ENCODE data around the gene OLFM2. TPM values are rescaled to one million over a fixed set of nuclear protein-coding genes. Genes with fewer than 3 reads are reported as not detected.

OLFM2 gene
- total RNA-seq (2014; rRNA removed; shearing (Covaris generic)) = 0.50 and 0.53 TPM in 2 replicates

GRCh38 chr19:9936326-9937000, at the start of gene OLFM2:
Gene OLFM2, minus strand, starts transcription at chr19:9936515. Its CDS starts 149 bp downstream, at chr19:9936366.

GRCh38 chr19:9834726-9835506, 101.4 kb downstream of the OLFM2 start, which contains the start of gene PIN1:
Gene PIN1, plus strand, starts transcription at chr19:9835318. Its CDS starts 27 bp downstream, at chr19:9835345.

GRCh38 chr19:9827289-9828238, 108.8 kb downstream of the OLFM2 start, which contains the start of gene UBL5:
Gene UBL5, plus strand, starts transcription at chr19:9827918. Its CDS starts 420 bp downstream, at chr19:9828338.

DNA sequence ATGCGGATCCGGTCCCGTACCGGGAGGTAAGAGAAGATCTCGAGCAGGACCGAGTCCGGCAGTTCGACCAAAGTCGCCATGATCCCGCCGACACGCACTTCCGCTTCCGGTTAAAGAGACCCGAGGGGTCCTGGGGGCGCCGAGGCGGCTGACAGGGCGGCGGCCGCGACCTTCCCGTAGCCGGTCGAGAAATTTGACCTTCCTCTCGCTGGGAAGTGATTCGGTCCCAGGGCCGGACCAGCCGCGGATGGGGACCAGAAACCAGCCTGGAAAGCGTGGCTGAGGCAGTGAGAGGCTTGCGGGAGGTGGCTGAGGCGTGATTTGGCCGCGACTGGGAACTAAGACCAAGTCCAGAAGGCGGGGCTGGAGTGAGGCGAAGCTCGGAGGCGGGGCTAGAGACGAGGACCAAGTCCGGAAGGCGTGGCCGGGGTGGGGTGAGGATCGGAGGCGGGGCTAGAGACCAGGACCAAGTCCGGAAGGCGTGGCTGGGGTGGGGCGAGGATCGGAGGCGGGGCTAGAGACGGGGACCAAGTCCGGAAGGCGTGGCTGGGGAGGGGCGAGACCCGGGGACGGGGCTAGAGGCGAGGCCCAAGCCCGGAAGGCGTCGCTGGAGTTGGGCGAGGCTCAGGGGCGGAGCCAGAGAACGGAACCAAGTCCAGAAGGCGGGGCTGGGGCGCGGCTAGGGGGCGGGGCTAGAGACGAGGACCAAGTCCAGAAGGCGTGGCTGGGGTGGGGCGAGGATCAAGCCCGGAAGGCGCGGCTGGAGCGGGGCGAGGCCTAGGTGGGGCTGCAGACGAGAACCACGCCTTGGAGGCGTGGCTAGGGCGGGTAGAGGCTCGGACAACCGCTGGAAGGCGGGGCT, 117.3 kb downstream of the OLFM2 start, which contains the start of gene FBXL12:
FBXL12 (minus strand) TSS at position 346 of the 862 bp plus-strand sequence; CDS start at position 80, 266 bp downstream.

Small RNA genes within 50 kb of the gene (small RNA-seq; reads per million reads assigned to genes)
- gene RF00156 = 0.17 reads per million

Other genes starting within 250 kb of the OLFM2 start
- gene ZNF846, start 167.8 kb downstream of the OLFM2 start, total RNA-seq (2014; rRNA removed; shearing (Covaris generic)) = 1.9 and 7.7 TPM in 2 replicates
- 27.1 and 35.0 TPM in 2 replicates for gene FBXL12, start 117.4 kb downstream of the OLFM2 start, total RNA-seq (2014; rRNA removed; shearing (Covaris generic))
- 429 and 509 TPM in 2 replicates for gene UBL5, start 108.6 kb downstream of the OLFM2 start, total RNA-seq (2014; rRNA removed; shearing (Covaris generic))
- gene PIN1, start 101.2 kb downstream of the OLFM2 start, total RNA-seq (2014; rRNA removed; shearing (Covaris generic)) = 189 and 204 TPM in 2 replicates
- 2.6 and 4.6 TPM in 2 replicates for gene COL5A3, start 74.0 kb upstream of the OLFM2 start, total RNA-seq (2014; rRNA removed; shearing (Covaris generic))
- not detected in 2 replicates for gene RDH8, start 77.0 kb upstream of the OLFM2 start, total RNA-seq (2014; rRNA removed; shearing (Covaris generic))
- gene SHFL, start 149.8 kb upstream of the OLFM2 start, total RNA-seq (2014; rRNA removed; shearing (Covaris generic)) = 25.4 and 28.4 TPM in 2 replicates
- gene ANGPTL6, start 166.2 kb upstream of the OLFM2 start, total RNA-seq (2014; rRNA removed; shearing (Covaris generic)) = 0.34 and 0.94 TPM in 2 replicates
- 119 and 135 TPM in 2 replicates for gene PPAN, start 169.8 kb upstream of the OLFM2 start, total RNA-seq (2014; rRNA removed; shearing (Covaris generic))
- 20.8 and 21.1 TPM in 2 replicates for gene P2RY11, start 175.2 kb upstream of the OLFM2 start, total RNA-seq (2014; rRNA removed; shearing (Covaris generic))
- 698 and 733 TPM in 2 replicates for gene EIF3G, start 183.4 kb upstream of the OLFM2 start, total RNA-seq (2014; rRNA removed; shearing (Covaris generic))

All from A375 (cell line).